SK-N-SH (cell line): ENCODE results near the gene BMX. TPM values are rescaled to one million over a fixed set of nuclear protein-coding genes. Genes with fewer than 3 reads are reported as not detected.

ENCODE experiments used
- CTCF ChIA-PET: fragments of 300-600, 350-600 bp; formaldehyde crosslinking; extraction: SDS; loops from one replicate; lab custom pipeline; 2021; lab: Yijun Ruan, JAX
- POLR2A ChIA-PET: fragments of 350-600 bp; sonication (Branson Sonifier 250); formaldehyde crosslinking; extraction: SDS; loops from one replicate; lab custom pipeline; 2020; ENCODE audit warnings: antibody characterized with exemption, inconsistent platforms; lab: Yijun Ruan, JAX
- DNase-seq: peaks from one replicate; pipeline ENCODE4 v3.0.0; 2012
- H2AFZ ChIP-seq: fragments of 200-600 bp; sonication (generic); 2 replicates; pipeline ENCODE4 v1.8.1; 2016; ENCODE audit warnings: antibody characterized with exemption, mild to moderate bottlenecking, low read depth
- H3F3A ChIP-seq: fragments of 200-600 bp; sonication (generic); replicated peaks from 2 replicates; pipeline ENCODE3; 2016; ENCODE audit warnings: antibody characterized with exemption, mild to moderate bottlenecking; ENCODE audit not compliant: insufficient read depth
- H3K27ac ChIP-seq, 2 experiments: fragments of 200-500 bp in 1 of 2; fragments of 200-600 bp in 1 of 2; sonication (Bioruptor generic) in 1 of 2; sonication (generic), shearing (Covaris generic) in 1 of 2; 2 replicates each; pipeline versions ENCODE4 v1.5.1 to v1.6.1; 2014 to 2016; ENCODE audit warnings: low read depth in 2 of 2, inconsistent platforms in 1 of 2, low read length in 1 of 2, mild to moderate bottlenecking in 1 of 2, mixed read lengths in 1 of 2
- H3K27me3 ChIP-seq: fragments of 200-600 bp; sonication (generic), shearing (Covaris generic); 2 replicates; pipeline ENCODE4 v1.6.1; 2016; ENCODE audit warnings: mixed run types; ENCODE audit not compliant: insufficient read depth
- H3K36me3 ChIP-seq, 2 experiments: fragments of 200-500 bp in 1 of 2; fragments of 200-600 bp in 1 of 2; sonication (Bioruptor generic) in 1 of 2; sonication (generic) in 1 of 2; replicated peaks in 1 of 2; 2 replicates each; pipeline versions ENCODE3 to v1.5.1; 2014 to 2016; ENCODE audit warnings: low read length in 1 of 2, mild to moderate bottlenecking in 1 of 2; ENCODE audit not compliant: insufficient read depth in 2 of 2, control insufficient read depth in 1 of 2
- H3K4me1 ChIP-seq, 2 experiments: fragments of 200-500 bp in 1 of 2; fragments of 200-600 bp in 1 of 2; sonication (Bioruptor generic) in 1 of 2; sonication (generic), shearing (Covaris generic) in 1 of 2; 2 replicates each; pipeline versions ENCODE4 v1.5.1 to v1.6.1; 2014 to 2016; ENCODE audit warnings: low read depth in 1 of 2, low read length in 1 of 2, mixed run types in 1 of 2; ENCODE audit not compliant: insufficient read depth in 2 of 2, control insufficient read depth in 1 of 2
- H3K4me2 ChIP-seq: fragments of 200-600 bp; sonication (generic), shearing (Covaris generic); 2 replicates; pipeline ENCODE4 v1.6.1; 2017; ENCODE audit warnings: mixed run types
- H3K4me3 ChIP-seq, 2 experiments: fragments of 200-500 bp in 1 of 2; fragments of 200-600 bp in 1 of 2; sonication (Bioruptor generic) in 1 of 2; sonication (generic), shearing (Covaris generic) in 1 of 2; 2 replicates each; pipeline versions ENCODE4 v1.5.1 to v1.8.1; 2014 to 2016; ENCODE audit warnings: low read depth in 2 of 2, inconsistent platforms in 1 of 2, low read length in 1 of 2, mild to moderate bottlenecking in 1 of 2, mixed read lengths in 1 of 2, moderate library complexity in 1 of 2
- H3K79me2 ChIP-seq: fragments of 200-600 bp; sonication (generic); 2 replicates; pipeline ENCODE4 v1.8.1; 2017; ENCODE audit warnings: mild to moderate bottlenecking; ENCODE audit not compliant: insufficient read depth
- H3K9ac ChIP-seq: fragments of 200-600 bp; sonication (generic); 2 replicates; pipeline ENCODE4 v1.6.1; 2017; ENCODE audit warnings: mixed run types
- H3K9me2 ChIP-seq: fragments of 200-600 bp; sonication (generic); 2 replicates; pipeline ENCODE4 v1.6.1; 2017; ENCODE audit warnings: mixed run types
- H3K9me3 ChIP-seq: fragments of 200-600 bp; sonication (generic); 2 replicates; pipeline ENCODE4 v1.6.1; 2017; ENCODE audit warnings: mixed run types, mild to moderate bottlenecking, moderate library complexity
- H4K20me1 ChIP-seq: fragments of 200-600 bp; sonication (generic); 2 replicates; pipeline ENCODE4 v1.6.1; 2017; ENCODE audit warnings: mild to moderate bottlenecking, mixed run types; ENCODE audit not compliant: insufficient read depth
- ELF1 ChIP-seq: IDR thresholded peaks from 2 replicates; pipeline ENCODE4 v1.4.0; 2012
- FOSL2 ChIP-seq: IDR thresholded peaks from 2 replicates; pipeline ENCODE4 v1.4.0; 2012; ENCODE audit warnings: low read depth, mild to moderate bottlenecking, moderate library complexity, borderline replicate concordance
- FOXM1 ChIP-seq: IDR thresholded peaks from 2 replicates; pipeline ENCODE4 v1.4.0; 2012; ENCODE audit warnings: low read depth, mild to moderate bottlenecking
- MAX ChIP-seq: IDR thresholded peaks from 2 replicates; pipeline ENCODE4 v1.4.0; 2012; ENCODE audit warnings: low read depth
- NFIC ChIP-seq: IDR thresholded peaks from 2 replicates; pipeline ENCODE4 v1.4.0; 2012; ENCODE audit warnings: borderline replicate concordance
- NRF1 ChIP-seq: IDR thresholded peaks from 2 replicates; pipeline ENCODE4 v1.6.1; 2012; ENCODE audit warnings: low read depth, mild to moderate bottlenecking, low read length
- RAD21 ChIP-seq: IDR thresholded peaks from 2 replicates; pipeline ENCODE4 v1.6.1; 2012; ENCODE audit warnings: mild to moderate bottlenecking, low read length
- RCOR1 ChIP-seq: fragments of 150-350 bp; IDR thresholded peaks from 2 replicates; pipeline ENCODE4 v1.6.1; 2017; ENCODE audit warnings: antibody characterized with exemption, low read length
- RFX5 ChIP-seq: IDR thresholded peaks from 2 replicates; pipeline ENCODE4 v1.6.1; 2012; ENCODE audit warnings: mild to moderate bottlenecking, improper control_type of control experiment, low read length
- SIN3A ChIP-seq: IDR thresholded peaks from 2 replicates; pipeline ENCODE4 v1.6.1; 2012; ENCODE audit warnings: low read depth, mild to moderate bottlenecking, low read length, moderate library complexity, borderline replicate concordance
- TAF1 ChIP-seq: IDR thresholded peaks from 2 replicates; pipeline ENCODE4 v1.6.1; 2012; ENCODE audit warnings: low read depth, mild to moderate bottlenecking, low read length, moderate library complexity, borderline replicate concordance
- TEAD4 ChIP-seq: IDR thresholded peaks from 2 replicates; pipeline ENCODE4 v1.4.0; 2012; ENCODE audit warnings: mild to moderate bottlenecking, borderline replicate concordance; ENCODE audit not compliant: insufficient read depth
- USF1 ChIP-seq: IDR thresholded peaks from 2 replicates; pipeline ENCODE4 v1.4.0; 2012; ENCODE audit warnings: low read depth, borderline replicate concordance
- WGBS: methylation state at CpG from one replicate; pipeline ENCODE4 v1.1.6; 2017; ENCODE audit warnings: low lambda C conversion rate; 5-methylcytosine and 5-hydroxymethylcytosine counted together
- polyA plus RNA-seq, 3 experiments: library from polyadenylated mRNA; depleted of rRNA; stranded (reverse); fragments of >200 nt; gene quantifications; 2 replicates each; pipeline ENCODE4 v1.2.3, GENCODE V29; 2012
- TF ChIP-seq, protein P1 (sequence below): fragments of 150-350 bp; IDR thresholded peaks from 2 replicates; pipeline ENCODE4 v1.6.1; 2016; ENCODE audit warnings: mild to moderate bottlenecking, low read depth, low read length
- TF ChIP-seq, protein P2 (sequence below): IDR thresholded peaks from 2 replicates; pipeline ENCODE4; 2012
- TF ChIP-seq, protein P3 (sequence below): fragments of 200-600 bp; sonication (generic); IDR thresholded peaks from 2 replicates; pipeline ENCODE4 v1.6.1; 2017; ENCODE audit warnings: antibody characterized with exemption, mild to moderate bottlenecking, moderate library complexity

The BMX gene
- polyA plus RNA-seq, 1 of the 3 experiments (the other 2 are of a cell fraction) = not detected

GRCh38 chrX:15594371-15594770, 93.8 kb downstream of the BMX start (continued):
- TF ChIP-seq, protein P1, sequence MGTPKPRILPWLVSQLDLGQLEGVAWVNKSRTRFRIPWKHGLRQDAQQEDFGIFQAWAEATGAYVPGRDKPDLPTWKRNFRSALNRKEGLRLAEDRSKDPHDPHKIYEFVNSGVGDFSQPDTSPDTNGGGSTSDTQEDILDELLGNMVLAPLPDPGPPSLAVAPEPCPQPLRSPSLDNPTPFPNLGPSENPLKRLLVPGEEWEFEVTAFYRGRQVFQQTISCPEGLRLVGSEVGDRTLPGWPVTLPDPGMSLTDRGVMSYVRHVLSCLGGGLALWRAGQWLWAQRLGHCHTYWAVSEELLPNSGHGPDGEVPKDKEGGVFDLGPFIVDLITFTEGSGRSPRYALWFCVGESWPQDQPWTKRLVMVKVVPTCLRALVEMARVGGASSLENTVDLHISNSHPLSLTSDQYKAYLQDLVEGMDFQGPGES = no peak
- TF ChIP-seq TAF1 (no peak), TEAD4 (no peak), USF1 (no peak)

DNA sequence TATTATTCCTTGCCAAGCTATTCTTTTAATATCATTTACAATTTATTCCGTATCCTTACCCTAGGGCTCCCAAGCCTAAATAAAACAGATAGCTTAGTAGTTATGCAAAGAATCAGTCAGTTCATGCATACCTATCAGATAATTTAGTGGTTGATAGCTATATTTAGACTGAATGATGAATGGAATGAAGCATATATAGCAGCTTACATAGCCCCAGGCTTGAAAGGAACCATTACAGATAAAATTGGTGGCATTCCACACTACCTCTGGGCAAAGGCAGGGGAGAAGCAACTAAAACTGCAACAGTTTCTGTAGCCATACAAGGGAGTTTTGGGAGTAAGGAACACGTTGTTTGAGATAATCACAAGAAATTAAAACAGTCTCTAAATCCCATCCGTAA, 97.4 kb downstream of the BMX start:
- H3K79me2 ChIP-seq = no peaks in the 10 kb centered on the region
- H3K4me1 ChIP-seq = no peaks in the 10 kb centered on the region
- no peak overlapping the region for H3K4me3 ChIP-seq
- no peaks in the 10 kb centered on the region for H4K20me1 ChIP-seq
- H3K36me3 ChIP-seq = no peaks in the 10 kb centered on the region
- no peaks in the 10 kb centered on the region for H3F3A ChIP-seq
- H3K9ac ChIP-seq = no peak overlapping the region
- no peaks in the 10 kb centered on the region; the same call in 1 of the 2 replicates for H3K27me3 ChIP-seq
- H3K27ac ChIP-seq = no peak overlapping the region
- H3K4me2 ChIP-seq = no peak overlapping the region
- no peaks in the 10 kb centered on the region for H3K9me2 ChIP-seq
- DNase-seq = no peak
- H3K9me3 ChIP-seq = no peaks in the 10 kb centered on the region
- ChIA-PET CTCF (interaction anchor here (0.7 to 1.3 kb wide), 3 partner anchors 12 to 50 kb away, joined by 3 read pairs; no protein-coding TSS in a partner anchor), POLR2A (no interaction called here)
- WGBS = 19% methylated on average over 3 of the region's 3 CpGs
- no peak overlapping the region for H2AFZ ChIP-seq
- TF ChIP-seq FOSL2 = no peak

GRCh38 chrX:15599461-15599860, 98.9 kb downstream of the BMX start:
- Histone ChIP-seq H3K27me3 (no peaks in the 10 kb centered on the region; the same call in 1 of the 2 replicates), H3K4me3 (no peak overlapping the region), H3K9ac (no peak overlapping the region), H3F3A (no peaks in the 10 kb centered on the region), H3K9me3 (no peaks in the 10 kb centered on the region), H2AFZ (no peak overlapping the region), H4K20me1 (no peaks in the 10 kb centered on the region), H3K36me3 (no peaks in the 10 kb centered on the region), H3K79me2 (no peaks in the 10 kb centered on the region), H3K4me1 (no peaks in the 10 kb centered on the region), H3K9me2 (no peaks in the 10 kb centered on the region), H3K4me2 (no peak overlapping the region), H3K27ac (no peak overlapping the region)
- ChIA-PET CTCF (no interaction called here), POLR2A (no interaction called here)
- no peak for DNase-seq
- TF ChIP-seq, protein P2, sequence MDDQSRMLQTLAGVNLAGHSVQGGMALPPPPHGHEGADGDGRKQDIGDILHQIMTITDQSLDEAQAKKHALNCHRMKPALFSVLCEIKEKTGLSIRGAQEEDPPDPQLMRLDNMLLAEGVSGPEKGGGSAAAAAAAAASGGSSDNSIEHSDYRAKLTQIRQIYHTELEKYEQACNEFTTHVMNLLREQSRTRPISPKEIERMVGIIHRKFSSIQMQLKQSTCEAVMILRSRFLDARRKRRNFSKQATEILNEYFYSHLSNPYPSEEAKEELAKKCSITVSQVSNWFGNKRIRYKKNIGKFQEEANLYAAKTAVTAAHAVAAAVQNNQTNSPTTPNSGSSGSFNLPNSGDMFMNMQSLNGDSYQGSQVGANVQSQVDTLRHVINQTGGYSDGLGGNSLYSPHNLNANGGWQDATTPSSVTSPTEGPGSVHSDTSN = no peak
- TF ChIP-seq RAD21 = no peak
- no peak for TF ChIP-seq NFIC
- TF ChIP-seq, protein P3, sequence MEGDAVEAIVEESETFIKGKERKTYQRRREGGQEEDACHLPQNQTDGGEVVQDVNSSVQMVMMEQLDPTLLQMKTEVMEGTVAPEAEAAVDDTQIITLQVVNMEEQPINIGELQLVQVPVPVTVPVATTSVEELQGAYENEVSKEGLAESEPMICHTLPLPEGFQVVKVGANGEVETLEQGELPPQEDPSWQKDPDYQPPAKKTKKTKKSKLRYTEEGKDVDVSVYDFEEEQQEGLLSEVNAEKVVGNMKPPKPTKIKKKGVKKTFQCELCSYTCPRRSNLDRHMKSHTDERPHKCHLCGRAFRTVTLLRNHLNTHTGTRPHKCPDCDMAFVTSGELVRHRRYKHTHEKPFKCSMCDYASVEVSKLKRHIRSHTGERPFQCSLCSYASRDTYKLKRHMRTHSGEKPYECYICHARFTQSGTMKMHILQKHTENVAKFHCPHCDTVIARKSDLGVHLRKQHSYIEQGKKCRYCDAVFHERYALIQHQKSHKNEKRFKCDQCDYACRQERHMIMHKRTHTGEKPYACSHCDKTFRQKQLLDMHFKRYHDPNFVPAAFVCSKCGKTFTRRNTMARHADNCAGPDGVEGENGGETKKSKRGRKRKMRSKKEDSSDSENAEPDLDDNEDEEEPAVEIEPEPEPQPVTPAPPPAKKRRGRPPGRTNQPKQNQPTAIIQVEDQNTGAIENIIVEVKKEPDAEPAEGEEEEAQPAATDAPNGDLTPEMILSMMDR = no peak
- TF ChIP-seq NRF1 = no peak
- TF ChIP-seq MAX = no peak
- TF ChIP-seq ELF1 = no peak
- TF ChIP-seq RFX5 = no peak
- no peak for TF ChIP-seq RCOR1
- TF ChIP-seq FOXM1 = no peak
- TF ChIP-seq SIN3A = no peak
- 11% methylated on average over 4 of the region's 4 CpGs for WGBS
